Endothelial cell of umbilical vein (primary cell): ENCODE results near the gene MTAP. TPM values are rescaled to one million over a fixed set of nuclear protein-coding genes. Genes with fewer than 3 reads are reported as not detected.

Experiments used
- BruUV-seq: library from RNA; stranded (reverse); fragments of 400-500 nt; replicated peaks from 2 replicates; lab custom pipeline; 2021; lab: Mats Ljungman, UMichigan
- CTCF ChIA-PET: fragments of 300-600, 350-600 bp; sonication (Branson Sonifier 250); formaldehyde crosslinking; loops from one replicate; lab custom pipeline; 2021; ENCODE audit warnings: antibody characterized with exemption, inconsistent platforms; lab: Charles Lee
- POLR2A ChIA-PET: fragments of 300-600, 350-600 bp; sonication (Branson Sonifier 250); formaldehyde crosslinking; loops from one replicate; lab custom pipeline; 2021; ENCODE audit warnings: antibody characterized with exemption, inconsistent platforms; lab: Charles Lee
- DNase-seq: peaks from one replicate; pipeline ENCODE4 v3.0.0-alpha.2; 2011; ENCODE audit warnings: low read depth, low spot score
- FAIRE-seq: peaks from 2 replicates; lab custom pipeline; 2011; peaks lifted over from hg19 to GRCh38; lab: Jason Lieb, UNC
- H2AFZ ChIP-seq: 2 replicates; pipeline ENCODE4 v1.6.0; 2012; ENCODE audit warnings: low read depth, low read length, control low read depth, inconsistent platforms
- H3K27ac ChIP-seq: 2 replicates; pipeline ENCODE4 v1.5.1; 2011; ENCODE audit warnings: low read depth, mild to moderate bottlenecking, control low read depth, low read length, moderate library complexity; ENCODE audit not compliant: insufficient read depth
- H3K27me3 ChIP-seq, 2 experiments: 2 replicates each; pipeline versions ENCODE4 v1.6.0 to v1.6.1; 2011; ENCODE audit warnings: low read length in 2 of 2, mixed read lengths in 1 of 2; ENCODE audit not compliant: control insufficient read depth in 2 of 2, insufficient read depth in 2 of 2
- H3K36me3 ChIP-seq, 2 experiments: 2 replicates in 1 of 2; 3 replicates in 1 of 2; pipeline ENCODE4 v1.5.1; 2011; ENCODE audit warnings: low read length in 2 of 2, mild to moderate bottlenecking in 1 of 2, moderate library complexity in 1 of 2; ENCODE audit not compliant: control insufficient read depth in 2 of 2, insufficient read depth in 2 of 2; ENCODE audit errors: extremely low read depth in 1 of 2
- H3K4me1 ChIP-seq: 3 replicates; pipeline ENCODE4 v1.5.1; 2011; ENCODE audit warnings: mild to moderate bottlenecking, low read length; ENCODE audit not compliant: control insufficient read depth, insufficient read depth; ENCODE audit errors: extremely low read depth
- H3K4me2 ChIP-seq: 2 replicates; pipeline ENCODE4 v1.6.1; 2011; ENCODE audit warnings: low read length, control low read depth, mixed read lengths; ENCODE audit not compliant: insufficient read depth
- H3K4me3 ChIP-seq, 3 experiments: fragments of 200-600 bp in 1 of 3; sonication (generic), shearing (Covaris generic) in 1 of 3; replicated peaks in 1 of 3; 2 replicates each; pipeline ENCODE4 v1.5.1; 2011 to 2016; ENCODE audit warnings: control low read depth in 3 of 3, low read length in 3 of 3, mild to moderate bottlenecking in 2 of 3, inconsistent platforms in 1 of 3, low read depth in 1 of 3, moderate library complexity in 1 of 3; ENCODE audit not compliant: insufficient read depth in 1 of 3
- H3K79me2 ChIP-seq: 2 replicates; pipeline ENCODE4 v1.6.0; 2012; ENCODE audit warnings: low read length, inconsistent platforms; ENCODE audit not compliant: control insufficient read depth, insufficient read depth
- H3K9ac ChIP-seq: replicated peaks from 2 replicates; pipeline ENCODE3; 2011; ENCODE audit warnings: low read length, control low read depth; ENCODE audit not compliant: insufficient read depth; ENCODE audit errors: extremely low read depth
- H3K9me1 ChIP-seq: replicated peaks from 3 replicates; pipeline ENCODE4 v1.6.0; 2011; ENCODE audit warnings: mild to moderate bottlenecking, low read length; ENCODE audit not compliant: control insufficient read depth, insufficient read depth; ENCODE audit errors: extremely low read depth
- H3K9me3 ChIP-seq: replicated peaks from 2 replicates; pipeline ENCODE4 v1.5.1; 2012; ENCODE audit warnings: low read length, inconsistent platforms; ENCODE audit not compliant: control insufficient read depth, insufficient read depth
- H4K20me1 ChIP-seq: replicated peaks from 2 replicates; pipeline ENCODE3; 2011; ENCODE audit warnings: mild to moderate bottlenecking, low read length; ENCODE audit not compliant: control insufficient read depth, insufficient read depth; ENCODE audit errors: extremely low read depth
- EZH2 ChIP-seq: IDR thresholded peaks from 2 replicates; pipeline ENCODE4 v1.6.1; 2012; ENCODE audit warnings: borderline replicate concordance, low read depth, mild to moderate bottlenecking, moderate library complexity, low read length, inconsistent platforms; ENCODE audit not compliant: severe bottlenecking
- GATA2 ChIP-seq: IDR thresholded peaks from 2 replicates; pipeline ENCODE4 v1.7.0; 2011; ENCODE audit warnings: low read depth, mild to moderate bottlenecking, moderate library complexity, mixed read lengths, low read length; ENCODE audit not compliant: insufficient read length, insufficient read depth
- JUN ChIP-seq: IDR thresholded peaks from 2 replicates; pipeline ENCODE4 v1.6.1; 2011; ENCODE audit warnings: borderline replicate concordance, low read depth; ENCODE audit not compliant: insufficient read length, insufficient read depth
- MYC ChIP-seq: IDR thresholded peaks from one replicate; pipeline ENCODE4 v1.6.1; 2011; ENCODE audit warnings: mild to moderate bottlenecking, low read depth, low read length
- dilution Hi-C: fragments of 300-500 bp; cut with MboI; formaldehyde crosslinking; loops from one replicate; pipeline ENCODE4 v1.15.0; 2019; ENCODE audit warnings: low sequenced_read_pairs; ENCODE audit not compliant: extremely low pct_ligation_motif_present
- intact Hi-C: fragments of 100-400 bp; cut with micrococcal nuclease; formaldehyde crosslinking; loops from one replicate; pipeline ENCODE4 v1.10.0; 2022
- polyA plus RNA-seq, 4 experiments: library from polyadenylated mRNA; depleted of rRNA in 3 of 4; stranded (reverse) in 3 of 4; unstranded in 1 of 4; fragments of >200 nt; gene quantifications; 2 replicates each; pipeline versions ENCODE4 v1.2.1 to v1.2.3, GENCODE V29; 2011 to 2012; ENCODE audit warnings: missing spikeins in 1 of 4
- total RNA-seq: library from RNA; stranded (reverse); gene quantifications from 2 replicates; pipeline ENCODE4 v1.2.3, GENCODE V29; 2021
- TF ChIP-seq, protein P1 (sequence below), 2 donors: IDR thresholded peaks; 1 replicate in 1 of 2; 2 replicates in 1 of 2; pipeline ENCODE4 v1.5.1; 2011; ENCODE audit warnings: low read length in 2 of 2, mild to moderate bottlenecking in 2 of 2, moderate library complexity in 2 of 2, control low read depth in 1 of 2, inconsistent platforms in 1 of 2, low read depth in 1 of 2; ENCODE audit not compliant: insufficient read depth in 1 of 2; ENCODE audit errors: extremely low read depth in 1 of 2

The MTAP gene
- total and polyA plus RNA-seq, 2 donors (not counting 3 experiments of a cell fraction or from before 2014, with no cell fraction given) = 11.3 to 55.1 TPM

DNA sequence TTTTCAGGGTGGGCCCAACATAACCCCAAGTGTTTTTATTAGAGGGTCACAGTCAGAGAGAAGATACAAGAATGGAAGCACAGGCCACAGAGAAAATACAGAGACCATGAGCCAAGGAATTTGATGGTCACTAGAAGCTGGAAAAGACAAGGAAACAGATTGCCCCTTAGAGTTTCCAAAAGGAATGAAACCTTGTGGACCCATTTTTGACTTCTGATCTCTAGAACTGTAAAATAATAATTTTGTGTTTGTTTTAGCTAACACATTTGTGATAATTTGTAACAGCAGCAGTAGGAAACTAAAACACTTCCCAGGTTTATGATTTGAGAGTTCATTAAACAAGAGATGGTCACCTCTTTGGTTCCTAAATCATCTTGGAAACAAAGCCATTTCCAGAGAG, 169.9 kb downstream of the MTAP start:
- H3K27me3 ChIP-seq = peaks cover 82 to 100% of the 10 kb centered on the region in 2 experiments
- H3K36me3 ChIP-seq = no peaks in the 10 kb centered on the region
- intact Hi-C loops = no loop called here
- DNase-seq = no peak
- CTCF ChIA-PET = interaction anchor here (1.5 kb wide), 1 partner anchor 147 kb away, joined by 3 read pairs; no protein-coding TSS in a partner anchor
- no TSS peak for BruUV-seq
- H3K9me3 ChIP-seq = no peaks in the 10 kb centered on the region
- H2AFZ ChIP-seq = no peak overlapping the region
- no peak overlapping the region for H3K27ac ChIP-seq
- H3K4me3 ChIP-seq = no peak overlapping the region
- no peak overlapping the region for H3K4me2 ChIP-seq
- TF ChIP-seq MYC (no peak), EZH2 (no peak), GATA2 (no peak), JUN (no peak)
- TF ChIP-seq, protein P1, sequence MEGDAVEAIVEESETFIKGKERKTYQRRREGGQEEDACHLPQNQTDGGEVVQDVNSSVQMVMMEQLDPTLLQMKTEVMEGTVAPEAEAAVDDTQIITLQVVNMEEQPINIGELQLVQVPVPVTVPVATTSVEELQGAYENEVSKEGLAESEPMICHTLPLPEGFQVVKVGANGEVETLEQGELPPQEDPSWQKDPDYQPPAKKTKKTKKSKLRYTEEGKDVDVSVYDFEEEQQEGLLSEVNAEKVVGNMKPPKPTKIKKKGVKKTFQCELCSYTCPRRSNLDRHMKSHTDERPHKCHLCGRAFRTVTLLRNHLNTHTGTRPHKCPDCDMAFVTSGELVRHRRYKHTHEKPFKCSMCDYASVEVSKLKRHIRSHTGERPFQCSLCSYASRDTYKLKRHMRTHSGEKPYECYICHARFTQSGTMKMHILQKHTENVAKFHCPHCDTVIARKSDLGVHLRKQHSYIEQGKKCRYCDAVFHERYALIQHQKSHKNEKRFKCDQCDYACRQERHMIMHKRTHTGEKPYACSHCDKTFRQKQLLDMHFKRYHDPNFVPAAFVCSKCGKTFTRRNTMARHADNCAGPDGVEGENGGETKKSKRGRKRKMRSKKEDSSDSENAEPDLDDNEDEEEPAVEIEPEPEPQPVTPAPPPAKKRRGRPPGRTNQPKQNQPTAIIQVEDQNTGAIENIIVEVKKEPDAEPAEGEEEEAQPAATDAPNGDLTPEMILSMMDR (IDR thresholded peaks at IDR 0.05; ENCODE audit: extremely low read depth in 1 of 2, insufficient read depth in 1 of 2, low read depth in 1 of 2, low read length in 2 of 2) = no peak
- peaks cover 32% of the 10 kb centered on the region for H3K4me1 ChIP-seq
- dilution Hi-C loops = no loop called here
- no peak overlapping the region for H3K9ac ChIP-seq
- POLR2A ChIA-PET = no interaction called here
- no peak for FAIRE-seq
- no peaks in the 10 kb centered on the region for H3K9me1 ChIP-seq
- H3K79me2 ChIP-seq = no peaks in the 10 kb centered on the region
- peaks cover 4% of the 10 kb centered on the region for H4K20me1 ChIP-seq

DNA sequence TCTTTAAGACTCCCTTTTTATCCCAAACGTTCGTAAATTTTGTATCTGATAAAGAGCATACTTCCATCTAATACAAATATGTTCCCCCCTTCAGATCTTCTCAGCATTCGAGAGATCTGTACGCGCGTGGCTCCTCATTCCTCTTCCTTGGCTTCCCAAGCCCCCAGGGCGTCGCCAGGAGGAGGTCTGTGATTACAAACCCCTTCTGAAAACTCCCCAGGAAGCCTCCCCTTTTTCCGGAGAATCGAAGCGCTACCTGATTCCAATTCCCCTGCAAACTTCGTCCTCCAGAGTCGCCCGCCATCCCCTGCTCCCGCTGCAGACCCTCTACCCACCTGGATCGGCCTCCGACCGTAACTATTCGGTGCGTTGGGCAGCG, 171.9 kb downstream of the MTAP start:
- CTCF ChIA-PET = no interaction called here
- H3K9ac ChIP-seq = no peak overlapping the region

More for the DNA sequence above, 171.9 kb downstream of the MTAP start:
- Histone ChIP-seq H3K36me3 (no peaks in the 10 kb centered on the region), H3K4me3 (peak overlapping the region in 2 of 3 experiments; percentile 31 to 51), H3K9me1 (no peaks in the 10 kb centered on the region), H3K4me2 (peak overlapping the region; percentile 24), H3K27me3 (peaks cover 77 to 99% of the 10 kb centered on the region in 2 experiments), H3K9me3 (no peaks in the 10 kb centered on the region), H3K27ac (no peak overlapping the region), H3K4me1 (peaks cover 19% of the 10 kb centered on the region), H4K20me1 (peaks cover 2% of the 10 kb centered on the region), H2AFZ (peak overlapping the region; percentile 48), H3K79me2 (no peaks in the 10 kb centered on the region)
- dilution Hi-C loops (no loop called here), intact Hi-C loops (no loop called here)
- no TSS peak for BruUV-seq
- DNase-seq (peak; percentile 29), FAIRE-seq (no peak)
- POLR2A ChIA-PET = no interaction called here
- TF ChIP-seq EZH2 (peak; percentile 97), JUN (no peak)
